HG02870 (cell line): ENCODE results near the gene PDE6G.
A peak's percentile ranks its signal among the peaks of the same experiment; 100 is the strongest.

Experiments used
- ATAC-seq: cut with Tn5 transposase; IDR thresholded peaks from one replicate; pipeline ENCODE4 v1.9.1; 2021; ENCODE audit warnings: mild to moderate bottlenecking, moderate library complexity; ENCODE audit not compliant: unreplicated experiment

Gene PDE6G

DNA sequence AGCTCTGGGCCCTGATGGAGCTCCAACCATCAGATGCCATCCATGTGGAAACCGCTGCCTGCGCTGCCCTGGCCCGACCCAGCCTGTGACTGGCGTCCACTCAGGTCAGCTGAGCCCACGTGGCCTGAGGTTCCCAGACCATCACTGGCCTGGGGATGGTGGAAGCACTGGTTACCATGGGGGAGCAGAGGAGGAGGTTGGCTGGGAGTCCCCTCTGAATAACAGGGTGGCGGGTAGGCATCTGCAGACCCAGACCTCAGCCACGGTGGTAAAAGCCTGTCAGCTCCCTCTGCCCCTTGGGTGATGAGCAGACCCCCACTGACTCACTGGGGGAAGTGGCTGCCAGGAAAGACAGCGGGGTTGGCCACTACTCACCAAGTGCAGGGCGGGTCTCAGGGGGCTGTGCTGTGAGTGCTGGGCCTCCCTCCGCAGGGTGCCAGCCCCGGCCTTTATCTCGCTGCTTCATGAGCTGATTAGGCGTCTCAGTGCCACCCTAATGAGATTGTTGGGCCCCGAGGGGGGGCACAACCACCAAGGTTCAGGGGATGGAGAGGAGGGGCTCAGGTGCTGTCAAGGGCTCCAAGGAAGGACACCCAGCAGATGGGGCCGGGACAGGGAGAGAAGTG is at the start of gene PDE6G:
Gene PDE6G (minus strand): TSS at position 425 of the 626 bp plus-strand sequence. CDS start 3,237 bp downstream, outside the sequence.
- ATAC-seq = no peak

DNA sequence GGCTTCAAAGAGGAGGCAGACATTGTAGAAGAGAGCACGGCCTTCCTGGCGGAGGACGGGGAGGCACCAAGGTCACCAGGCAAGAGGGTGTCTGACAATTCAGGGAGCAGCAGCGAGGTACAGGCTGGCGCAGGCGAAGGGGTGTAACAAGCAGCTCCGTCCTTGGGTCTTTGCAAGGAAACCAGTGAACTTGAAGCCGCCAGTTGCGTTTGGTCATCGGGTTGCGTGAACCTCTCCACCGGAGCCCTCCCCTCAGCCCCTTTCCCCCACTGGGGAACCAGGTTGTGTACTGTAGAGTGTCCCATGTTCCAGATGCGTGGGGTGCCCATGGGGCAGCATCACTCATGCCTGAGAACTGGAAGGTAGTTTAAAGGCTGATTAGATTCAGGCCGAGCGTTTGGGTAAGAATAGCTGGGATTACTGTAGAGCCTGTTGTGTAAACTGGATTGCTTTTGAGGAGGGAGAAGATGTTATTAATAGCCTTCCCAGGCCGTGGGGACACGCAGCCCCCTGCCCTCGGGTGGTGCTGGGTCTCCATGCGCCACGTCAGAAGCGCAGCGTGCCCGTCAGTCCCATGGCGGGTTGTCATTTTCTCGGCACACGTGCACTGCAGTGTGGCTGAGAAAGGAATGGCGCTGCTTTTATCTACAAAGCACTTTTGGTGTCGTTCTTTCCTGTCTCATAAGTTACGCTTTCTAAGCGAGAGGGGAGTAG is 49.3 kb upstream of the PDE6G start:
- ATAC-seq = no peak

DNA sequence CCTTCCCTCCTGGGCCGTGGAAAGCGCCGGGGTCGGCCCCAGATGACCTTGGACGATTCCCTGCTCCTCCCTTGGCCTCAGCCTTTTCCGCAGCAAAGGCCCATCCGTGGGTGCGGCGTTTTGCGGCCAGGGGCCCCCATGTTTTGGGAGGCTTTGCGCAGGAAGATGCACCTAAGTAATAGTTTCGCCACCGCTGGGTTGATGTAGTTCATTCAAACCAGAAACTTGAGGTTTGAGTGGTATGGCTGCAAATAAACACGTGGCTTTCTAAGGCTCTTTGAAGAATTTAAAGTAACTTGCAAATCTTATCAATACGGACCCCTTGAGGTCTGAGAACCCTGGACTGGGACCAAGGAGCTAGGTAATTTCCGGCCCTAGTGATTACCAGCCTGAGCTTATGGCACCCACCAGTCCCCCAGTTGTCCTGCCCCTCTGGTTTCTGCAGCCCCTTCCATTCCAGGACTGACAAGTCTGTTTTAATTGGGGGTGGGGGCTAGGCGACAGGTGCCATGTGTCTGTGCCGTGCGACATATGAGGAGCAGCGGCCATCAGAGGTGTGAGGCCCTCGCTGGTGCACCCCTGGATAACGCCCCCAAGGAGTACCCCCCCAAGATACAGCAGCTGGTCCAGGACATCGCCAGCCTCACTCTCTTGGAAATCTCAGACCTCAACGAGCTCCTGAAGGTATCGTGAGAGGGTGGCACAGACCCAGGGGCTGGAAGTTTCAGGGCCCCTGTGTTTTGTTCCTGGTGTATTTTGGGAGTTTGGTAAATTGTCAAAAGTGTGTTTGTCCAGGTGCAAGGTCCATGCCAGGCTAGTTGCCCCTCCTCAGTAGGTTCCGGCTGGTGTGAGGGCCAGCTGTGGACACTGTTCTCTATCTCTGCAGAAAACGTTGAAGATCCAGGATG is 47.7 kb upstream of the PDE6G start:
- ATAC-seq = no peak

GRCh38 chr17:81702934-81703746 is 46.8 kb upstream of the PDE6G start, which contains the start of gene MRPL12:
Gene MRPL12, plus strand, starts transcription at chr17:81703367. Its CDS starts 135 bp downstream, at chr17:81703502.
- ATAC-seq = peak; percentile 75

GRCh38 chr17:81701288-81702071 is 45.1 kb upstream of the PDE6G start:
- no peak for ATAC-seq

DNA sequence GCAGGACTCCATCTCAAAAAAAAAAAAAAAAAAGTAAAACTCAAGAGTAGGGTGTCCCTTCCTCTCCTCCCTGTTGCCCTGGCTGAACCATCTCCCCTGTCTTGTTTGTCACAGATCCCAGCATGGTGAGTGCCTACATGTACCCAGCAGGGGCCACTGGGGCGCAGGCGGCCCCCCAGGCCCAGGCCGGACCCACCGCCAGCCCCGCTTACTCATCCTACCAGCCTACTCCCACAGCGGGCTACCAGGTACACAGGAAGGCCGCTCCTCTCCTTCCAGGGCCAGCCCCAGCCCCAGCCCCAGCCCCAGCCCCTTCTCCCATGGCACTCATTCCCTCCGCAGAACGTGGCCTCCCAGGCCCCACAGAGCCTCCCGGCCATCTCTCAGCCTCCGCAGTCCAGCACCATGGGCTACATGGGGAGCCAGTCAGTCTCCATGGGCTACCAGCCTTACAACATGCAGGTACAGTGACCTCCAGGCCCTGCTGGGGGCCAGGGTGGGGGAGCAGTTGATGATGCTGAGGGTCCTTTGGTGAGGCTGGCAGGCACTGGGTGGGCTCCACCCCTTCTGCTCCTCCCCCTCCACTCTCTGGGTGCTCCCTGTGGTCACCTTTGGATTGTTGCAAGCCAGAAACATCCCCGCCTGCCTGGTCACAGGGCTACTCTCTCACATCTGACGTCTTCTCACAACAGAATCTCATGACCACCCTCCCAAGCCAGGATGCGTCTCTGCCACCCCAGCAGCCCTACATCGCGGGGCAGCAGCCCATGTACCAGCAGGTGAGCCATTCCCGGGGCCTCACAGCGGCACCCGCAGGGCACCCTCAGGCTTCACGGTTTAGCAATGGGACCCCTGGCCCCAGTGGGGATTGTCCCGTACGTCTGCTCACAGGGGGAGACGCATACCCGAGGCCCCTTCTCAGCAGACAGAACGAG is 44.3 kb upstream of the PDE6G start:
- no peak for ATAC-seq

DNA sequence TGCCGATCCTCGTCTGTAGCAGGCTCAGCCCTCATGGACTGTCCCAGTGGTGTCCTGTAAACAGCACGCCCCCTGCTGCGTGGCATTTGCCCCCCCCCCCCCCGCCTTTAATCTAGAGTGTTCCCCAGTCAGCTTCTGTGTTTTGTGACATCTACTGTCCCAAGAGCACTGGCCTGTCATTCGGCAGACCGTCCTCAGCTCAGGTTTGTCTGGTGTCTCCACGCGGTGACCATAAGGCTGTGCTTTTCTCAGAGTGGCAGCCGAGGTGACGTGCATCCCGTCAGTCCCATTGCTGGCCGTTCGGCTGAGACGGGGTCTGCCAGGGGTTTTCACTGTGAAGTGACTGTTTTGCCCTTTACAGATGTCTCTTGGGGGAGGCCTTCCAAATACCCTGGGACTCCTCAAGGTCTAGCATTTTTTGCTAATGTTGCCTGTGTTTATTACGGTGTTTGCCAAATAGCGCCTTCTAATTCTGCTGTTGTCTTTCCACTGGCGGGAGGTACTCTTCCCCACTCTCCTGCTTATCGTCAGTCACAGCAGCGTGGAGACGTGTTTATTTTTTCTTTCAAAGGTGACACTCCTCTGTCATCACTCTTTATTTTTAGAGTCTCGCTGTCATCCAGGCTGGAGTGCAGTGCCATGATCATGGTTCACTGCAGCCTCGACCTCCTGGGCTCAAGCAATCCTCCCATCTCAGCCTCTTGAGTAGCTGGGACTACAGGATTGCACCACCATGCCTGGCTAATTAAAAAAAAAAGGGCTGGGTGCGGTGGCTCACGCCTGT is 41.1 kb upstream of the PDE6G start:
- ATAC-seq = no peak

DNA sequence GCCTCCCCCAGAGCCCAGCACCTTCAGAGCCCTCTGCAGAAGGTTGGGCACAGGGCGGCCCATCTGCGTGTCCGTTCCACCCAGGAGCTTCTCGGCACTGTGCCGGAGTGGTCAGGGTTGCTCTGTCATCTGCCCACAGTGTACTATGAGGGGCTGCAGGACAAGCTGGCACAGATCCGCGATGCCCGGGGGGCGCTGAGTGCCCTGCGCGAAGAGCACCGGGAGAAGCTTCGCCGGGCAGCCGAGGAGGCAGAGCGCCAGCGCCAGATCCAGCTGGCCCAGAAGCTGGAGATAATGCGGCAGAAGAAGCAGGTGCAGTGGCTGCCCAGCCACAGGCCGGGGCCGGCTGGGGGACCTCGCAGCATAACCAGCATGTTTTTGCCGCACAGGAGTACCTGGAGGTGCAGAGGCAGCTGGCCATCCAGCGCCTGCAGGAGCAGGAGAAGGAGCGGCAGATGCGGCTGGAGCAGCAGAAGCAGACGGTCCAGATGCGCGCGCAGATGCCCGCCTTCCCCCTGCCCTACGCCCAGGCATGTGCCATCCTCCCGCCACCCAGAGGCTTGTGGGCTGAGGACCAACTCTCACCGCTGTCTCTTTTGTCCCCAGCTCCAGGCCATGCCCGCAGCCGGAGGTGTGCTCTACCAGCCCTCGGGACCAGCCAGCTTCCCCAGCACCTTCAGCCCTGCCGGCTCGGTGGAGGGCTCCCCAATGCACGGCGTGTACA is 40.0 kb upstream of the PDE6G start:
- ATAC-seq = no peak

- no peak for ATAC-seq
Measured at GRCh38 chr17:81695801-81696200, 39.5 kb upstream of the PDE6G start.

GRCh38 chr17:81695211-81695610 is 38.9 kb upstream of the PDE6G start:
- ATAC-seq = no peak

DNA sequence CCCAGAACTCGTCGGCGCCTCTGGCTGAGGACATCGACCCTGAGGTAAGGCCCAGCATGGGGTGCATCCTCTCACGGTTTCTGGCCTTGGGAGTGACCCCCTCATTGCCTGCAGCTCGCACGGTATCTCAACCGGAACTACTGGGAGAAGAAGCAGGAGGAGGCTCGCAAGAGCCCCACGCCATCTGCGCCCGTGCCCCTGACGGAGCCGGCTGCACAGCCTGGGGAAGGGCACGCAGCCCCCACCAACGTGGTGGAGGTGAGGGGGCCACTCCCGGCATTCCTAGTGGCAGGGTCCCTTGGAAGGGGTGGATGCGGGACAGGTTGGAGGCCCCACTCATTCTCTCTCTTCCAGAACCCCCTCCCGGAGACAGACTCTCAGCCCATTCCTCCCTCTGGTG is 38.5 kb upstream of the PDE6G start:
- no peak for ATAC-seq

GRCh38 chr17:81693509-81694210 is 37.3 kb upstream of the PDE6G start:
- ATAC-seq = no peak

DNA sequence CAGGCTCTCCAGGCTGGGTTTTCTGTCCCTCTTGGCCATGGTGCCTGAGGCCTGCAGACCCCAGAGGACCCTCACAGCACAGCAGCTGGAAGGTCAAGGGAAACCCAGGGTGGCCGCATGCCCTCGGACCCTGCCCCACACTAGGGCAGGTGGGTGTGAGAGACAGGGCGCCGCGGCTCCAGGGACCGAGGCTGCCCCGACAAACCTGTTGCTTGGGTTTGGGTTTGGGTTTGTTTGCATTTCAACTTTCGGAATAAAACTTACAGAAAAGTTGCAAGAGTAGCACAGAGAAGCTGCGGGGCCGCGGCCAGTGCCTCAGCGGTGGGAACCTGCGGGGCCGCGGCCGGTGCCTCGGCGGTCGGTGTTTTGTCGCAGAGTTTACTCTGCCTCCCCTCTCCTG is 35.3 kb upstream of the PDE6G start:
- no peak for ATAC-seq

GRCh38 chr17:81691196-81691595 is 34.9 kb upstream of the PDE6G start:
- ATAC-seq = no peak

- no peak for ATAC-seq
Measured at GRCh38 chr17:81690549-81690948, 34.2 kb upstream of the PDE6G start.

DNA sequence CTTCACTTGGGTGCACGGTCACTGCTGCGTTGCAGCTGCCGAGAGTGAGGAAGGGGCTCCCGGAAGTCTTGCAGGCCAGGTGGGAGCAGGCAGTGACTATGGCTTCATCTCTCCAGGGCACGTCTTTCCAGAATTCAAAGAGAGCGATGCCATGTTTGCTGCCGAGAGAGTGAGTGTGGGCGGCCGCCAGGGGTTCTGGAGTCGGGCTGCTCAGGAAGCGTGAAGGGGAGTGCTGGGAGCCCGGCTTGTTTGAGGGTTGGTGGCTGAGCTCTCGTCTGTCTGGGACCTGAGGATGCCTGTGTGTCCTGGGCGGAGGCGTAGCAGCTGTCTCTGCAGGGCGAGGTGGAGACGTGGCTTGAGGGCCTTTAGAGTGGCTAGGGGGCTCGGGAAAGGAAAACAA is 33.7 kb upstream of the PDE6G start:
- no peak for ATAC-seq

DNA sequence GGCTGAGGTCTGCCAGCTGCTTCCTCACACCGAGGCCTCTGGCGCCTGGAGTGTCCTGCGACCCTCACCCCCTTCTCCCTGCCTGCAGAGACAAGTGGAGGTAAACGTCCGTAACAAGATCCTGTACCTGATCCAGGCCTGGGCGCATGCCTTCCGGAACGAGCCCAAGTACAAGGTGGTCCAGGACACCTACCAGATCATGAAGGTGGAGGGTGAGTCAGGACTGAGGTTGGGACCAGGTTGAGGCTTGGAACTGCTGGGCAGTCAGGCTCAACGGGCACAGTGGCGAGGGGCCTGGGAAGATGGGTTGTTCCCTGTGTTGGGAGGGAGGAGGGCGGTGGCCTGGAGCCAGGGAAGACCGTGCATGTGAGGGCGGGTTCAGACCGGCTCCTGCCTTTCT is 32.3 kb upstream of the PDE6G start:
- ATAC-seq = no peak
